Liver (tissue), 9 donors: ENCODE data around the gene SFT2D1. TPM values are rescaled to one million over a fixed set of nuclear protein-coding genes. Genes with fewer than 3 reads are reported as not detected.

Source experiments
- DNase-seq: peaks from one replicate; pipeline ENCODE4 v3.0.0-alpha.2; 2017; ENCODE audit warnings: low spot score
- H3K27ac ChIP-seq, 2 donors: one replicate each; pipeline ENCODE4 v1.7.0; 2013; ENCODE audit warnings: inconsistent platforms in 2 of 2, low read length in 2 of 2, control low read depth in 1 of 2, low read depth in 1 of 2, mild to moderate bottlenecking in 1 of 2
- H3K27me3 ChIP-seq, 4 donors: one replicate each; pipeline versions ENCODE4 v1.6.1 to v1.7.0; 2013; ENCODE audit warnings: low read length in 3 of 4, inconsistent platforms in 1 of 4, mild to moderate bottlenecking in 1 of 4, moderate library complexity in 1 of 4; ENCODE audit not compliant: control insufficient read depth in 4 of 4, insufficient read depth in 4 of 4
- H3K36me3 ChIP-seq, 4 donors: one replicate each; pipeline versions ENCODE4 v1.6.1 to v1.7.0; 2013; ENCODE audit warnings: low read length in 3 of 4, mild to moderate bottlenecking in 3 of 4, low read depth in 1 of 4, moderate library complexity in 1 of 4; ENCODE audit not compliant: control insufficient read depth in 4 of 4, insufficient read depth in 3 of 4
- H3K4me1 ChIP-seq, 4 donors: one replicate each; pipeline versions ENCODE4 v1.6.1 to v1.7.0; 2013; ENCODE audit warnings: low read length in 3 of 4, mild to moderate bottlenecking in 3 of 4, moderate library complexity in 1 of 4; ENCODE audit not compliant: control insufficient read depth in 4 of 4, insufficient read depth in 4 of 4
- H3K4me3 ChIP-seq, 3 donors: one replicate each; pipeline versions ENCODE4 v1.6.1 to v1.7.0; 2013; ENCODE audit warnings: low read length in 3 of 3, control low read depth in 1 of 3, low read depth in 1 of 3, mild to moderate bottlenecking in 1 of 3
- H3K9ac ChIP-seq, 2 donors: one replicate each; pipeline ENCODE4 v1.7.0; 2013; ENCODE audit warnings: low read length in 2 of 2, mild to moderate bottlenecking in 2 of 2, moderate library complexity in 2 of 2, control low read depth in 1 of 2, low read depth in 1 of 2
- H3K9me3 ChIP-seq, 4 donors: one replicate each; pipeline versions ENCODE4 v1.6.1 to v1.7.0; 2013; ENCODE audit warnings: low read length in 3 of 4; ENCODE audit not compliant: control insufficient read depth in 4 of 4
- ATF3 ChIP-seq: IDR thresholded peaks from 2 replicates; pipeline ENCODE4 v1.6.1; 2016; ENCODE audit warnings: antibody characterized with exemption
- CTCF ChIP-seq: fragments of 150-350 bp; IDR thresholded peaks from 2 replicates; pipeline ENCODE4 v1.5.1; 2017; ENCODE audit warnings: improper control_type of control experiment, low read depth, low read length; ENCODE audit not compliant: missing input control
- FOXA1 ChIP-seq: IDR thresholded peaks from 2 replicates; pipeline ENCODE4 v1.6.1; 2016; ENCODE audit warnings: antibody characterized with exemption
- FOXA2 ChIP-seq: IDR thresholded peaks from 2 replicates; pipeline ENCODE4 v1.6.1; 2016; ENCODE audit warnings: antibody characterized with exemption
- GABPA ChIP-seq, 2 donors: IDR thresholded peaks in 1 of 2; conservative IDR thresholded peaks in 1 of 2; 2 replicates each; pipeline ENCODE4 v1.6.1; 2016; ENCODE audit warnings: antibody characterized with exemption in 2 of 2, mild to moderate bottlenecking in 1 of 2, moderate library complexity in 1 of 2
- HNF4A ChIP-seq, 2 donors: conservative IDR thresholded peaks; 2 replicates each; pipeline ENCODE4 v1.6.1; 2016; ENCODE audit warnings: antibody characterized with exemption in 2 of 2, mild to moderate bottlenecking in 2 of 2
- HNF4G ChIP-seq: IDR thresholded peaks from 2 replicates; pipeline ENCODE4 v1.6.1; 2016; ENCODE audit warnings: antibody characterized with exemption
- JUND ChIP-seq, 2 donors: IDR thresholded peaks; 2 replicates each; pipeline ENCODE4 v1.6.1; 2016; ENCODE audit warnings: antibody characterized with exemption in 2 of 2
- MAX ChIP-seq: IDR thresholded peaks from 2 replicates; pipeline ENCODE4 v1.6.1; 2016; ENCODE audit warnings: antibody characterized with exemption
- NR2F2 ChIP-seq: IDR thresholded peaks from 2 replicates; pipeline ENCODE4 v1.6.1; 2016; ENCODE audit warnings: antibody characterized with exemption
- RAD21 ChIP-seq, 2 donors: IDR thresholded peaks; 2 replicates each; pipeline ENCODE4 v1.6.1; 2016; ENCODE audit warnings: antibody characterized with exemption in 2 of 2, mild to moderate bottlenecking in 2 of 2
- REST ChIP-seq: IDR thresholded peaks from 2 replicates; pipeline ENCODE4 v1.6.1; 2016; ENCODE audit warnings: antibody characterized with exemption, mild to moderate bottlenecking
- RXRA ChIP-seq, 2 donors: IDR thresholded peaks; 2 replicates each; pipeline ENCODE4 v1.6.1; 2017 to 2018; ENCODE audit warnings: antibody characterized with exemption in 2 of 2, mild to moderate bottlenecking in 1 of 2
- SP1 ChIP-seq: IDR thresholded peaks from 2 replicates; pipeline ENCODE4 v1.6.1; 2018; ENCODE audit warnings: antibody characterized with exemption, mild to moderate bottlenecking
- TAF1 ChIP-seq: conservative IDR thresholded peaks from 2 replicates; pipeline ENCODE4 v1.6.1; 2016; ENCODE audit warnings: antibody characterized with exemption, mild to moderate bottlenecking
- YY1 ChIP-seq: IDR thresholded peaks from 2 replicates; pipeline ENCODE4 v1.6.1; 2016; ENCODE audit warnings: antibody characterized with exemption, mild to moderate bottlenecking
- ZBTB33 ChIP-seq: IDR thresholded peaks from 2 replicates; pipeline ENCODE4 v1.6.1; 2016; ENCODE audit warnings: antibody characterized with exemption
- WGBS: extraction: QIAGEN DNeasy Blood & Tissue Kit; methylation state at CpG from one replicate; pipeline ENCODE4 v1.1.7; 2013; 5-methylcytosine and 5-hydroxymethylcytosine counted together
- polyA plus RNA-seq, 2 donors: library from polyadenylated mRNA; stranded (reverse) in 1 of 2; unstranded in 1 of 2; fragments of 200-250 nt in 1 of 2; fragments of >200 nt in 1 of 2; fragmentation: Nextera tagmentation in 1 of 2; extraction: Ambion mirVana in 1 of 2; gene quantifications; one replicate each; pipeline versions ENCODE4 v1.2.1 to v1.2.3, GENCODE V29; 2013 to 2015
- total RNA-seq, 2 donors: library from RNA; depleted of rRNA; stranded (reverse); fragments of >200 nt; gene quantifications; one replicate each; pipeline ENCODE4 v1.2.3, GENCODE V29; 2014
- donor health status: healthy.
- donor health status: healthy.
- donor health status: healthy.
- donor health status: healthy.
- donor health status: healthy.

SFT2D1 gene
- total and polyA plus RNA-seq, 4 donors, result 9.5 to 16.6 (median 15.2) TPM

- Histone ChIP-seq H3K4me3 (peak overlapping the region in 2 of 3 donors; percentile 39 to 81), H3K9ac (no peak overlapping the region), H3K36me3 (no peaks in the 10 kb centered on the region), H3K9me3 (no peaks in the 10 kb centered on the region), H3K4me1 (peaks cover 13 to 37% (median 21%) of the 10 kb centered on the region in 4 donors), H3K27ac (no peak overlapping the region), H3K27me3 (no peaks in the 10 kb centered on the region)
- TF ChIP-seq RXRA (IDR thresholded peaks at IDR 0.05) (no peak), HNF4A (conservative IDR thresholded peaks at IDR 0.05) (no peak), HNF4G (no peak), TAF1 (no peak), RAD21 (IDR thresholded peaks at IDR 0.05) (no peak), ATF3 (no peak), REST (no peak), YY1 (no peak), SP1 (no peak), FOXA1 (no peak), JUND (IDR thresholded peaks at IDR 0.05) (no peak), FOXA2 (no peak), CTCF (no peak)
- DNase-seq, result no peak
- 18% methylated on average over 115 of the region's 115 CpGs for WGBS
Measured at GRCh38 chr6:166307082-166308032, 35.0 kb downstream of the SFT2D1 start.

- H3K27me3 ChIP-seq, result no peaks in the 10 kb centered on the region
- H3K4me3 ChIP-seq, result peak overlapping the region in 1 of 3 donors; percentile 81
- H3K9ac ChIP-seq, result no peak overlapping the region
- H3K36me3 ChIP-seq, result no peaks in the 10 kb centered on the region
- DNase-seq, result no peak
- H3K9me3 ChIP-seq, result no peaks in the 10 kb centered on the region
- peaks cover 16 to 45% (median 29%) of the 10 kb centered on the region in 4 donors for H3K4me1 ChIP-seq
- no peak overlapping the region for H3K27ac ChIP-seq
- 68% methylated on average over 34 of the region's 34 CpGs for whole genome bisulfite sequencing
- TF ChIP-seq RAD21 (IDR thresholded peaks at IDR 0.05) (no peak), HNF4G (no peak), NR2F2 (no peak), ZBTB33 (no peak), FOXA1 (no peak), REST (no peak), HNF4A (conservative IDR thresholded peaks at IDR 0.05) (no peak), GABPA (IDR thresholded peaks at IDR 0.05 in 1 of 2, conservative IDR thresholded peaks at IDR 0.05 in 1 of 2) (no peak), RXRA (IDR thresholded peaks at IDR 0.05) (no peak), TAF1 (no peak), MAX (no peak), FOXA2 (no peak), YY1 (no peak)
Measured at GRCh38 chr6:166306378-166307081, 35.8 kb downstream of the SFT2D1 start.
